ENCODE measurements around the gene KRT31.
"Not testable (repeated sequence)": the region's sequence is repeated elsewhere in the genome, so short reads cannot be mapped to it uniquely, and the experiment has no call there.

KRT31 gene

DNA sequence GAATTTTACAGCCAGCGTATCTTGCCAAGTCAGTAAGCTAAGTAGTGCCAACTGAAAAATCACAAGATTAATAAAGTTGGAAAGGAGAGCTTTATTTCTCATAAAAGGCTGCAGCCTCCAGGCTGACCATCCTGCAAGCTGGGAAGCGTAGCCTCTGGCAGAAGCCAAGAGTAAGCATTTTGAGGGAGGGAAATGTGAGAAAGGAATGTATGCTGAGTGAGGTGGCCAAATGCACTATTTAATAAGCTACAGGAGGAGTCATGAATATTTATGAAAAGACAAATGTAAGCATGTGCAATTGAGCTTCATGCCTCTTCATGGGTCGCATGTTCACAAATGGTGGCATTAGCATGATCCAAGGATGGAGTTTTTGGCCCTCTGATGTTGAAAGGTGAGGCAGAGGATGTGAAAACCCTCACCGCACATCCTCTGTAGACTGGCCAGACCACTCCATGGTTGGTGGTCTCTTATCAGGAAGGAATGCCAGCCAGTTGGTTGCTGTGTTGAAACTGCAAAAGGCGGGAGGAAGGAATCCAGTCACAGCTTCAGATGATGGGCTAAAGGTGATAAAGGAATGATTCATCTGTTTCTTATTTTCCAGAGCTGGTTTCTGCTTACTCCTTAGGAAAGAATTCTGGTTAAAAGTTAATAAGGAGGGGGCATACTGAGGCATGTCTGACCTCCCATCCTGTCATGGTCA is 37.0 kb downstream of the KRT31 start:
- Mint-ChIP-seq H3K4me1 (ENCODE audit: low read depth) (no peaks in the 10 kb centered on the region), H3K9me3 (no peaks in the 10 kb centered on the region), H3K27me3 (ENCODE audit: low read depth) (peaks cover 7% of the 10 kb centered on the region), H3K4me3 (no peak overlapping the region), H3K27ac (no peak overlapping the region), H3K36me3 (ENCODE audit: low read depth) (no peaks in the 10 kb centered on the region)
- DNase-seq (ENCODE audit: low spot score), result no peak

DNA sequence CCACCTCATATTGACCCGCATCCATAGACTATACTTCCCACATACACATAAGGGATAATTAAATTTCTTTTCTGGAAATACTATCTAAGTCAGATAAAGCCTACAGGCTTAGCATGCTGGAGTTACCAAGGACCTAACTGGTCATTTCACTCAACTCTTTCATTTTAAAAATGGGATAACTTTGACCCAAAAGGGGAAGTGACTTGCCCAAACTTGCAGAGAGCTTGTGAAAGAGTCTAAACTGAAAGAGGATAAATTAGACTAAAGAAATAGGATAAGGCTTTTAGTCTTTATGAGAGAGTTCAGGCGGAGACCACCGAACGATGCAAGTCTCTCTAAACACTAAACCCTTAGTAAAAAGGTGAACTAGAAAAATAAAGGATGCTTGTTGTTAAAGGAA is 42.9 kb downstream of the KRT31 start:
- no peak for DNase-seq (ENCODE audit: low spot score)
- H3K4me3 Mint-ChIP-seq, result no peak overlapping the region
- peaks cover 3% of the 10 kb centered on the region for H3K4me1 Mint-ChIP-seq (ENCODE audit: low read depth)
- no peaks in the 10 kb centered on the region for H3K9me3 Mint-ChIP-seq
- H3K27me3 Mint-ChIP-seq (ENCODE audit: low read depth), result peaks cover 16% of the 10 kb centered on the region
- H3K27ac Mint-ChIP-seq, result no peak overlapping the region
- no peaks in the 10 kb centered on the region for H3K36me3 Mint-ChIP-seq (ENCODE audit: low read depth)

DNA sequence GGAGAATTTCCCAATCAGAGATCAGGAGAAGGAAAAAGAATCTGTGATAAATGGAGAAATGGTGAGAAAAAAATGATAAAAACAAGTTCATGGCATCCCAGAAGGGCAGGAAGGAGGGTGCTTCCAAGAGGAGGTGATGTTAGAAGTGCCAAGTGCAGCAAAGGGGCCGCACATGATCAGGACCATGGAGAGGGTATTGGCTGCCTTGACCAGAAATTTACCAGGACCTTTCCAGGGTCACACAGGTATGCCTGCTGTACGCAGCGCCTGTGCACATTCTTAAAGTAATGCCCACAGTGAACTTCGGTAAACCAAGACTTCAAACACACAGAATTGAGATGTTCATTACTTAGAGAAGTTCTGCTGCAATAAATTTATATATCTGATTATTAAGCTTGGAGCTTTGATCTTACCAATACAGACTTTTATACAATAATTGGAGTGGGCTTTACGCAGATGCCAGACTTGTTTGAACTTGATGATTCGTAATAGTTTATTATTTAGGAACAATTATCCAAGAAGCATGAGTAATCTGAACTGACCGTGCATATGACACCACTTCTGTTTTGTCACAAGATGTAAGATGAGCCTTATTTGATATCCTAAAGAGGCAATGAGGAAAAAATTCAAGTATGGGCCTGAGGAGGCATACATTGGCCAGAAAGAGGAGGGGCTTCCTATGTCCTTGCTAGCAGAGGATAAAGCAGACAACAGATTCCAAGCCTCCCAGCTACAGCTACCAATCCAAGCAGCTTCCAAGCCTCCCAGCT is 44.6 kb downstream of the KRT31 start:
- no peaks in the 10 kb centered on the region for H3K9me3 Mint-ChIP-seq
- peaks cover 16% of the 10 kb centered on the region for H3K27me3 Mint-ChIP-seq (ENCODE audit: low read depth)
- H3K27ac Mint-ChIP-seq, result no peak overlapping the region
- H3K36me3 Mint-ChIP-seq (ENCODE audit: low read depth), result no peaks in the 10 kb centered on the region
- no peak overlapping the region for H3K4me3 Mint-ChIP-seq
- peaks cover 3% of the 10 kb centered on the region for H3K4me1 Mint-ChIP-seq (ENCODE audit: low read depth)
- DNase-seq (ENCODE audit: low spot score), result no peak

DNA sequence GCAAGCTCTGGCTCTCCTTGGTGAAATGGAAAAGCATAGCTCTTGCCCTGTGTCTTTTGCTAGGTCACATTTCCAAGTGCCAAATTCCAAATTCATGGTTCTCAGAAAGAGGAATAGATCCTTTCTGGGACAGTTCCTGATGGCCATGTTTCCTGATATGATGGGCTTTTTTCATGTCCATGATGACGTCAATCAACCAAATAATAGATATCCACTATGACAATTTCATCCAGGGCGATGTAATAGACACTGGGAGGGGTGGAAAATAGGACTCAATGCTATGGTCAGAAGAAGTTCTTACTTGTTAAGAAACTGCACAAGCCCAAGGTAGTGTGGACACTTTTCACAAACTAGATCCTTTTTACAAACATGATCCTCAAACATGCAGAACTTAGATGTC is 46.2 kb downstream of the KRT31 start:
- H3K4me1 Mint-ChIP-seq (ENCODE audit: low read depth), result peaks cover 3% of the 10 kb centered on the region

DNA sequence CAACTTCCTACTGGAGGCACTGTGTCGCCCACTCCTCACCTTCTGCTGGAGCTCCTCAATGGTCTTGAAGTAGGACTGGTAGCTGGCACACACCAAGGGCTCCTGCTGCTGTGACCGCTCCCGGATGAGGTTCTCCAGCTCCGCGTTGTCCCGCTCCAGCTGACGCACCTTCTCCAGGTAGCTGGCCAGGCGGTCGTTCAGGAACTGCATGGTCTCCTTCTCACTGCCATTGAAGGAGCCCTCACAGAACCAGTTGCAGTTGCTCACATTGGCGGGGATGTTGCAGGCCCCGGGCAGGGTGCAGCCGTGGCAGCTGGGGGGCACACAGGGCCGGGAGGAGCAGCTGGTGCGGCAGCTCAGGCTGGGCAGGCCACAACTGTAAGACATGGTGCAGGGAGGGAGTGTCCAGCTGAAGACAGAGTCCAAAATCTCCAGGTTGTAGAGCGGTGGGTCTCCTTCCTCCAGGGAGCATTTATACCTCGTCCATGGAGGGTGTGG is 47.0 kb downstream of the KRT31 start, which contains the start of gene KRT33A:
KRT33A (minus strand) TSS at position 448 of the 498 bp plus-strand sequence; CDS start at position 387, 61 bp downstream.
- not testable (repeated sequence) for H3K9me3 Mint-ChIP-seq; H3K27me3 Mint-ChIP-seq (ENCODE audit: low read depth); H3K4me1 Mint-ChIP-seq (ENCODE audit: low read depth); H3K36me3 Mint-ChIP-seq (ENCODE audit: low read depth); H3K27ac Mint-ChIP-seq; H3K4me3 Mint-ChIP-seq; DNase-seq (ENCODE audit: low spot score)

More for the DNA sequence above, 46.2 kb downstream of the KRT31 start:
- Mint-ChIP-seq H3K27me3 (ENCODE audit: low read depth) (peaks cover 10% of the 10 kb centered on the region), H3K27ac (no peak overlapping the region), H3K4me3 (no peak overlapping the region), H3K9me3 (no peaks in the 10 kb centered on the region), H3K36me3 (ENCODE audit: low read depth) (no peaks in the 10 kb centered on the region)
- DNase-seq (ENCODE audit: low spot score), result no peak

DNA sequence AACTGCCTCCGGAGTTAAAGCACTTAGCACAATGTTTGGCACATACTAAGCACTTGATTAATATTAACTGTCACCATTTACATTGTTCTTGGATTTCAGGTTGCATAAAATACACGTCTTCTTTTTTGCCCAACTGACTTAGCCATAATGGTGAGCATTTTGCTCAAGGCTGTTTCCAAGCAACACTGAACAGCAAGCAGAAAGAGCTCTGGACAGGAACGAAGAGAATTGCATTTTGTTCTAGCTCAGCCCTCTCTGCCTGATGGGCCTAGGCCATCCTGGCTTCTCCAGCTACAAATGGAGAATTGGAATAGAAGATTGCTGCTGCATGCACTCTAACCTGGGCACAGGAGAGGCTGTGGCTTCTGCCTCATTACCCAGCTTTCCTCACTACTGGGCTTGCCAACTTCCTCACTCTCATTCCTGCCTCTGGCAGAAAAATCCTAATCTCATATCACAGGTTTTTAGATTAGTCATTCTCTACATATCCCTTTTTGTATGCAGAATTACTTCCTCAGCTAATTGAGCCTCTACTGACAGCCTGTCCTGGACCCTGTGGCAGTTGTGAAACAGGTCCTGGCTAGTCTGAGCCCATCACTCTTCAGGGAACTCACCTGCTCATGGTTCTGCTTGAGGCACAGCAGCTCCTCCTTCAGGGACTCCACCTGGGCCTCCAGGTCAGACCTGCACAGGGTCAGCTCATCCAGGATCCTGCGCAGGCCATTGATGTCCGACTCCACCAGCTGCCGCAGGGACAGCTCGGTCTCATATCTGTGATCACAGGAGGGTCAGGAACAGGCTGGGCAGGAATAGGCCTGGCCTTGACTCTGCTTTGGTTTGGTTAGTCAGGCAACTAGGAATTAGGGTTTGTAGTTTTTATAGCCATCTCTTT is 49.3 kb downstream of the KRT31 start:
- Mint-ChIP-seq H3K4me1 (ENCODE audit: low read depth) (peaks cover 3% of the 10 kb centered on the region), H3K27ac (no peak overlapping the region), H3K27me3 (ENCODE audit: low read depth) (peaks cover 11% of the 10 kb centered on the region), H3K9me3 (peaks cover 3% of the 10 kb centered on the region), H3K4me3 (no peak overlapping the region), H3K36me3 (ENCODE audit: low read depth) (no peaks in the 10 kb centered on the region)
- DNase-seq (ENCODE audit: low spot score), result no peak

DNA sequence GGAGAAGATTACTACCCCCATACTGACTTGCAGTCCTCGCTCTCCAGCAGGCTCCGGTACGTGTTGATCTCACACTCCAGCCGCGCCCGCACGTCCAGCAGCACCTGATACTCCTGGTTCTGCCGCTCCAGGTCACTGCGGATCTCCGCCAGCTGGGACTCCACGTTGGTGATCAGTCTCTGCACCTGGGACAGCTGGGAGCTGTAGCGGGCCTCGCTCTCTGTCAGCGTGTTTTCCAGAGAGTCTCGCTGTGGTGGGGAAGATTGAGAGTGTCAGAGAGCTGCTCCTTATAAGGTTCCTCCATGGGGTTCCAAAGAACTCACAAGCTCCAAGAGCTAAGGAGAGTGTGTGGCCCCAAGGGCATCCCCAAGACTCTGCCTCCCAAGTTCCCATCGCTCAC is 51.0 kb downstream of the KRT31 start:
- not testable (repeated sequence) for DNase-seq (ENCODE audit: low spot score); H3K4me3 Mint-ChIP-seq; H3K27ac Mint-ChIP-seq; H3K36me3 Mint-ChIP-seq (ENCODE audit: low read depth)
- Mint-ChIP-seq H3K9me3 (peaks cover 14% of the 10 kb centered on the region), H3K4me1 (ENCODE audit: low read depth) (peaks cover 11% of the 10 kb centered on the region), H3K27me3 (ENCODE audit: low read depth) (peaks cover 13% of the 10 kb centered on the region)

DNA sequence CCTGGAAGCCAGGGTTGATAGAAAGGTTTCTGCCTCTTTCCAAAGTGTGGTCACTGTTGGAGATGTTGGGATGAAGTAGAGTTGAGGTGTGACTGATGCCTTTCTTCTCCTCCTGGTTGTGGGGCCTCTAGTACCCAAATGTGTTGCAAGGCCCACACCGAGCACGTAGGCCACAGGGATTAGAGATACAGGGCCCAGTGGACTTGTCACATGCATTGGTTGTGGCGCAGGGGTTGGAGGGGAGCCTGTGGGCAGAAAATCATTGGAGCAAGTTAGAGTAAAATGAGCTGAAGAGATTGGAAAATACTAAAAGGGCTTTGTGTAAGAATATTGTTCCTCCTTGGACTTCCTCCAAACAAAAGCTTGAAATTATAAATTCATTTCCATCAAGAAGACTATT is 51.4 kb downstream of the KRT31 start:
- Mint-ChIP-seq H3K4me3 (no peak overlapping the region), H3K9me3 (peaks cover 14% of the 10 kb centered on the region), H3K4me1 (ENCODE audit: low read depth) (peaks cover 15% of the 10 kb centered on the region), H3K27me3 (ENCODE audit: low read depth) (peaks cover 13% of the 10 kb centered on the region), H3K27ac (no peak overlapping the region), H3K36me3 (ENCODE audit: low read depth) (peaks cover 4% of the 10 kb centered on the region)
- DNase-seq (ENCODE audit: low spot score), result no peak
